ENCODE results near the gene LDB1.

Gene LDB1

DNA sequence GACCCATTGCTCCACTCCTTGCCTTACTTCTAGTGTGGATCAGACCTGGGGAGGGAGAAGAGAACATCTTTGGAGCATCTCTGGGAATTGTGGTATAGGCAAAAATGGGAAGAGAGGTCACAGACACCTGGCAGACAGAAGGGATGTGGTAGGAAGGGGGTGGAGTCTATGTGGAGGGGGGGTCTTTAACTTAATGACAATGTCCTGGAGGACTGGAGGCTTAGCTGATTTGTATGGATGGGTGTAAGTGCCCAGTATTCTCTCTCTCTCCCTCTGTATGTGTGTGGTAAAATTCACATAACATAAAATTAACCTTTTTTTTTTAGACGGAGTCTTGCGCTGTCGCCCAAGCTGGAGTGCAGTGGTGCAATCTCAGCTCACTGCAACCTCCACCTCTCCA, 3.1 kb upstream of the LDB1 start:
- H3K4me3 ChIP-seq (replicated peaks; ENCODE audit: low read depth, low read length) = no peak overlapping the region
- TF ChIP-seq, protein P1, sequence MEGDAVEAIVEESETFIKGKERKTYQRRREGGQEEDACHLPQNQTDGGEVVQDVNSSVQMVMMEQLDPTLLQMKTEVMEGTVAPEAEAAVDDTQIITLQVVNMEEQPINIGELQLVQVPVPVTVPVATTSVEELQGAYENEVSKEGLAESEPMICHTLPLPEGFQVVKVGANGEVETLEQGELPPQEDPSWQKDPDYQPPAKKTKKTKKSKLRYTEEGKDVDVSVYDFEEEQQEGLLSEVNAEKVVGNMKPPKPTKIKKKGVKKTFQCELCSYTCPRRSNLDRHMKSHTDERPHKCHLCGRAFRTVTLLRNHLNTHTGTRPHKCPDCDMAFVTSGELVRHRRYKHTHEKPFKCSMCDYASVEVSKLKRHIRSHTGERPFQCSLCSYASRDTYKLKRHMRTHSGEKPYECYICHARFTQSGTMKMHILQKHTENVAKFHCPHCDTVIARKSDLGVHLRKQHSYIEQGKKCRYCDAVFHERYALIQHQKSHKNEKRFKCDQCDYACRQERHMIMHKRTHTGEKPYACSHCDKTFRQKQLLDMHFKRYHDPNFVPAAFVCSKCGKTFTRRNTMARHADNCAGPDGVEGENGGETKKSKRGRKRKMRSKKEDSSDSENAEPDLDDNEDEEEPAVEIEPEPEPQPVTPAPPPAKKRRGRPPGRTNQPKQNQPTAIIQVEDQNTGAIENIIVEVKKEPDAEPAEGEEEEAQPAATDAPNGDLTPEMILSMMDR (IDR thresholded peaks at IDR 0.05; ENCODE audit: low read depth, low read length, missing control alignments) = no peak
- no peak for DNase-seq (ENCODE audit: extremely low read depth, low read depth)

DNA sequence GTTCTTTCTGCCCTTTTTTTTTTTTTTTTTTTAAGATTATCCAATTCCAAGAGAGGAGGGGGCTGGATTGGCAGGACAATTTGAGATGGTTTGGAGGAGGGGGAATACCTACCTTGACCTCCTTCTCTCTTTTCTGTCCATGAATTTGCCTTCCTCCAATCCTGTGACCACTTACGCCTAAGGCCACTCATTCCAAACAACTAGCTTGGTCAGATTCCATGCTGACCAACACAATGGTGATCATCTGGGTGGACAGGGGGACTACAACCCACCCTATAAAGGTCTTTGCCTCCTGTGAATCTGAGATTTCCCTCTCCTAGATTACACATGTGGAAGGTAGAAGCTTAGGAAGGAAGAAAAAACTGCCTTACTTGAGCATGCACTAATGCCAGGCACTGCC, 2.3 kb upstream of the LDB1 start:
- DNase-seq (ENCODE audit: extremely low read depth, low read depth) = no peak
- H3K4me3 ChIP-seq (replicated peaks; ENCODE audit: low read depth, low read length) = no peak overlapping the region
- TF ChIP-seq, protein P1 (IDR thresholded peaks at IDR 0.05; ENCODE audit: low read depth, low read length, missing control alignments) = no peak

DNA sequence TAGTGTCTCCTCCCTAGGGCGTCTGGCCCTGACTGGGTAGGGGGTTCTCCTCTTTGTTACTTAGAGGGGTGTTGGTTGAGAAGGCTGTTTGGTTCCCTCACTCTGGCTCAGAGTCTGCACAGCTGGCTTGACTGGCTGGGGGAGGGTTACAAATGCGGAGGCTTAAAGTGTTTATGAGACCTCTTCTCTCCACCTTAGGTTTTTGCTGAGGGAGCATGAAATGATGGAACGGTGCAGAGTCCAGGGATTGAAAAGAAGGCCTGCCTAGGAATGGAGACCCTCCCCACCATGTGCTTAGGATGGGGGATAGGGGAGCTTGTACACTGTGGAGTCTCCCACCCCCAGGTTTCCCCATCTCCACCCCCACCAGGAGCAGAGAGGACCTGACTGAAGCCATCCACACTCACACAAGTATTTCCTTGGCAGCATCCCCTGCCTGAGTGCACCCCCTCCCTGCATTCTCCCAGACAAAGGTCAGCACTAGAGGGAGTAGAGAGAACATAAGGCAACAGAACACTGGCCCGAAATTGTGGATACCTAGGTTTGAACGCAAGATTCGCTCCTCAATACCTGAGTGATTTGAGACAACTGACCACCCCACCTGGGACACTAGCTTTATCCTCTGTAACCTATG, 1.7 kb upstream of the LDB1 start:
- TF ChIP-seq, protein P1 (IDR thresholded peaks at IDR 0.05; ENCODE audit: low read depth, low read length, missing control alignments) = peak; percentile 28
- no peak for DNase-seq (ENCODE audit: extremely low read depth, low read depth)
- peak overlapping the region; percentile 80 for H3K4me3 ChIP-seq (replicated peaks; ENCODE audit: low read depth, low read length)

DNA sequence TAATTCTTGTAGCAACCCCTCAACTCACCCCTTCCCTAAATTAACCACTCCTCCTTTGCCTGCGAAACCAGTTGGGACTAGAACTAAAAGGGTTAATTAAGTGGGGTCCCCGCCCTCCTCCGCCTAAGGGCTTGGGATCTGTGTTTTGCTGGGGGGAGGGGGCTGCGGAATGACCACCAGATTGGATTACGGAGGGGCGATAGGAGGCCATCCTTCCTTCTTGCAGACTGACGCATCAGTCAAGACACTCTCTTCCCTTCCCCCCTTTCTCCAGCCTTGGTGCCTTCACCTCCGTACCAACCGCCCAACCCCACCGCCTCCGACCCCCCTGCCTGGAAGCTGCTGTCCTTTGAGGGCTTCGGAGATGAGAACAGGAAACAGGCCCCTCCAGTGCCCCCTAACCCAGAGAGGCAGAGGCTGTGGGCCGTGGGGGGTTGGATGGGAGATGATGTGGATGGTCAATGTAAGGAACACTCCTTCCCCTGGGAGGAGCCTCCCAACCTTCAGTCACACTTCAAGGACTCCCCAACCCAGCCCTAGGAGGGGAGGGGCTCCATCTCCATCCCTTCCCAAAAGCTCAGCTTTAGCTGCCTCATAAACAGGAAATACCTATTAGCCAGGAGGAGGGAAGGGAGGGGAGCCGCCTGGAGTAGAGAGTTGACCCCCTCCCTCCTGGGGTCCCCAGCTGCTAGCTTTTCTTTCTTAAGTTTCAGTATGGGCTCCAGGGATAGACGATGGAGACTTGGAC, 997 bp upstream of the LDB1 start:
- TF ChIP-seq, protein P1 (IDR thresholded peaks at IDR 0.05; ENCODE audit: low read depth, low read length, missing control alignments) = no peak
- peak; percentile 84 for DNase-seq (ENCODE audit: extremely low read depth, low read depth)

DNA sequence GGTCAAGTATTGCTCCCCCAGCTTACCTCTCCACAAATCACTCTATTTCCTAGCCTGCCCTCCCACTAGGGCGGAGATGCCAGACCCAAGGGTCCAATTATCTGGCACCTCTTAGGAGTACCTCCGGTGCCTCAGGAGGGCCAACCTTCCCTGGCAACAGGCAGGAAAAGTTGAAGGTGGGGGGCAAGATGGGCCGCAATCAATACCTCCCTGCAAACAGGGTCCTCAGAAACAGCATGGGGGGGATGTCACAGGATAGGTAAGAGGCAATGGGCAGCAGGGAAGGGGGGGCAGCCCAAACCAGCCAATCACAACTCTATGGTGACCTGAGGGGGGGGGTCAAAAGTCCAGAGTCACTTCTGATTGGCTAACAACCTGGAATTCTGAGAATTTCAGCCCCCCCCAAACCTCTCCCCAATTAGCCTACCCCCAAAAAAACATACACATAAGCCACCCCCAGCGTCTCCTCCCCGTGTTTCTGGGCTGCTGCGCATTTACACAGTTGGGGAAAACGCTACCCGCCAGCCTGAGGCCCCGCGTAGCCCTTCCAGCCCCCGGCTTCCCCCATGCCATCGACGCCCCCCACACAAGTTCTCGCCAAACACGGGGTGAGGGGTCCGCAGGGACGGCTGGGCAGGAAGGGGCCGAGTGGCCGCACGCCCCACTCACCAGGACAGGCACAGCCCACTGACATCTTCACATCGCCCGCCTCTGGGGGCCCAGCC, 589 bp downstream of the LDB1 start:
- TF ChIP-seq, protein P1 (IDR thresholded peaks at IDR 0.05; ENCODE audit: low read depth, low read length, missing control alignments) = no peak
- peak overlapping the region; percentile 80 for H3K4me3 ChIP-seq (replicated peaks; ENCODE audit: low read depth, low read length)
- DNase-seq (ENCODE audit: extremely low read depth, low read depth) = no peak

More for the DNA sequence above, 997 bp upstream of the LDB1 start:
- peak overlapping the region; percentile 80 for H3K4me3 ChIP-seq (replicated peaks; ENCODE audit: low read depth, low read length)

DNA sequence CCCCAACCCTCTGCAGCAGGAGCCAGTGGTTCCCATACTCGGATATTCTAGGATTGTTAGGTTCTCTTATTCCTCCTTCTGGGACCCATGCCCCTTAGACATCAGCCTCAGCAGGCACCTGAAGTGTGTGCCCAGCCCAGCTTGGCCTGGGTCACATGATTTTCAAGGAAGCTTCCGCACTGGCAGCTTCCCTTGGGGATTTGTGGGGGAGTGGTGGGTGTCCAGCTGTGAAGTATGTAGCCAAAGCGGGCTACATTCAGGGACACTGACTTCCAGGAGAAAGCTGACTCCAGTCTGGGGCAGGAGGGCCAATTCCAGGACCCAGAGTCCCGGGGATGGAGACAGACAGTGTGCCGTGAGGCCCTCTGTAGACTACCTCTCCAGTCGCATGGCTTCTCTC, 1.3 kb downstream of the LDB1 start:
- peak overlapping the region; percentile 80 for H3K4me3 ChIP-seq (replicated peaks; ENCODE audit: low read depth, low read length)
- TF ChIP-seq, protein P1 (IDR thresholded peaks at IDR 0.05; ENCODE audit: low read depth, low read length, missing control alignments) = no peak
- no peak for DNase-seq (ENCODE audit: extremely low read depth, low read depth)

Measured in HFF-Myc (cell line).